GM12875 (cell line): ENCODE data around the gene DMPK.
A peak's percentile ranks its signal among the peaks of the same experiment; 100 is the strongest.

Experiments used
- H3K4me3 ChIP-seq: one replicate; pipeline ENCODE4 v1.5.1; 2011; ENCODE audit warnings: low read depth, low read length, control low read depth
- TF ChIP-seq, protein P1 (sequence below): IDR thresholded peaks from 2 replicates; pipeline ENCODE4 v1.5.1; 2011; ENCODE audit warnings: low read depth, mild to moderate bottlenecking, control low read depth, inconsistent platforms, low read length, moderate library complexity, borderline replicate concordance; ENCODE audit not compliant: insufficient read depth

The DMPK gene

DNA sequence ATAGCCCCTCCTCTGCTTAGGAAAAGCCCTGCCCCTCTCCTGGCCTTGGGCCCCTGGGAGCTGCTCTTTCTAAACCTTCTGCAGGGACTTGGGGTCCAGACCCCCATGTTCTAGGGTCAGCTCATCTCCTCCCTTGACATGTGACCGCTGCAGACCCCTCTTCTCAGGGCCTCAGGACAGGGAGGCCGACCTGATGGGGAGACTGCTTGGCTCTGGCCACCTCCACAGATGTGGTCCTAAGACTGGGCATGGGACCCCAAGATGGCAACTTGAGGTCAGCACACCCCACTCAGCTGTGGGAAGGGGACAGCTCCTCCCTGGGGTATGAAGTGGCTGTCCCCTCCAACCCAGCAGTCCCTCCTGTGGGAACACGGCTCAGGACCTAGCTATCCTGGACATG, 9.4 kb downstream of the DMPK start:
- H3K4me3 ChIP-seq = no peak overlapping the region
- TF ChIP-seq, protein P1, sequence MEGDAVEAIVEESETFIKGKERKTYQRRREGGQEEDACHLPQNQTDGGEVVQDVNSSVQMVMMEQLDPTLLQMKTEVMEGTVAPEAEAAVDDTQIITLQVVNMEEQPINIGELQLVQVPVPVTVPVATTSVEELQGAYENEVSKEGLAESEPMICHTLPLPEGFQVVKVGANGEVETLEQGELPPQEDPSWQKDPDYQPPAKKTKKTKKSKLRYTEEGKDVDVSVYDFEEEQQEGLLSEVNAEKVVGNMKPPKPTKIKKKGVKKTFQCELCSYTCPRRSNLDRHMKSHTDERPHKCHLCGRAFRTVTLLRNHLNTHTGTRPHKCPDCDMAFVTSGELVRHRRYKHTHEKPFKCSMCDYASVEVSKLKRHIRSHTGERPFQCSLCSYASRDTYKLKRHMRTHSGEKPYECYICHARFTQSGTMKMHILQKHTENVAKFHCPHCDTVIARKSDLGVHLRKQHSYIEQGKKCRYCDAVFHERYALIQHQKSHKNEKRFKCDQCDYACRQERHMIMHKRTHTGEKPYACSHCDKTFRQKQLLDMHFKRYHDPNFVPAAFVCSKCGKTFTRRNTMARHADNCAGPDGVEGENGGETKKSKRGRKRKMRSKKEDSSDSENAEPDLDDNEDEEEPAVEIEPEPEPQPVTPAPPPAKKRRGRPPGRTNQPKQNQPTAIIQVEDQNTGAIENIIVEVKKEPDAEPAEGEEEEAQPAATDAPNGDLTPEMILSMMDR = no peak

DNA sequence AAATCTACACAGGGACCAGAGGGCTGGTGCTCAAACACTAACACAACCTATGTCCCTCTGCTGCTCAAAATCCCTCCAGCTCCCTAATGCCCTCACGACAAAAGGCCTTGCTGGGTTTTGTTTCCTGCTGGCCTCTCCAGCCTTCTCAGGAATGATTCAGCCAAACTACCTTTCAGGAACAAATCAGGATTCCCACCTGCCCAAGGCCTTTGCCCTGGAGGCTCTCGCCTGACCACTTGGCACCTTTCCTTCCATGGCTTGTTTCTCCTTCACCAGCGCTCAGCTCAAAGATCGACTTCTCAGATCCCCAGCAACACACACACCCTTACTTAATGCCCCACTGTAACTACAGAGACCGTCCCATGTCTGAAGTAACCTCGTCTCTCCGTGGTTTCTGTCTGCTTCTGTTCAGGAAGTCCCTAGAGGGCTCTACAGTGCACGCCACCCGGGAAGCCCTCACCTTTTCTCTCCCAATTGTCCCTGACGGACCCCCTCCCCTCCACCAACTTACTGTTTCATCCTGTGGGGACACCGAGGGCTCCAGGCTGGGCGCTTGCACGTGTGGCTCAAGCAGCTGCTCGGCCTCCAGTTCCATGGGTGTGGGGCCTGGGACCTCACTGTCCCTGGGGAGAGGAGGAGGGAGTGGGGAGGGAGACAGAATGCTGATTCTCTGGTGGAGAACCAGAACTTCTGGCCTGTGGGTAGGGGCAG, 10.0 kb downstream of the DMPK start:
- TF ChIP-seq, protein P1 = no peak

DNA sequence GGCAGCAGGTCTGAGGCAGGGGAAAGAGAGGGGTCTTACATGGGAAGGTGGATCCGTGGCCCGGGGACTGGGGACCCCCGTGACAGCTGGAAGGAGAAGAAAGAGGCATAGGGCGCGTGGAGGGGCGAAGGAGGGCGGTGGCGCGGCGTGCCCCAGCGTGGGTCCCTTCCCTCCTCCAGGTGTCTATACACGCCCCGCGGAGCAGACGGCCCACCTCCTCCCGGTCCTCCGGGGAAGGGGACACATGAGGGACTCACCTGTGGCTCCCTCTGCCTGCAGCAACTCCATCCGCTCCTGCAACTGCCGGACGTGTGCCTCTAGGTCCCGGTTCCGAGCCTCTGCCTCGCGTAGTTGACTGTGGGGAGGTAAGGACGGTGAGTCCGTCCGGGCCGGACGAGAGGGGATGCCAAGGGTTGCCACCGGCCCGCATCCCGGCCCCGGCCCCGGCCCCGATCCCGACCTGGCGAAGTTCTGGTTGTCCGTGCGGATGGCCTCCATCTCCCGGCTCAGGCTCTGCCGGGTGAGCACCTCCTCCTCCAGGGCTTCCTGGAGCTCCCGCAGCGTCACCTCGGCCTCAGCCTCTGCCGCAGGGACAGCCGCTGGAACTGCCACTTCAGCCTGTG, 10.9 kb downstream of the DMPK start:
- H3K4me3 ChIP-seq = no peak overlapping the region
- TF ChIP-seq, protein P1 = no peak

More for the DNA sequence above, 10.0 kb downstream of the DMPK start:
- no peak overlapping the region for H3K4me3 ChIP-seq

DNA sequence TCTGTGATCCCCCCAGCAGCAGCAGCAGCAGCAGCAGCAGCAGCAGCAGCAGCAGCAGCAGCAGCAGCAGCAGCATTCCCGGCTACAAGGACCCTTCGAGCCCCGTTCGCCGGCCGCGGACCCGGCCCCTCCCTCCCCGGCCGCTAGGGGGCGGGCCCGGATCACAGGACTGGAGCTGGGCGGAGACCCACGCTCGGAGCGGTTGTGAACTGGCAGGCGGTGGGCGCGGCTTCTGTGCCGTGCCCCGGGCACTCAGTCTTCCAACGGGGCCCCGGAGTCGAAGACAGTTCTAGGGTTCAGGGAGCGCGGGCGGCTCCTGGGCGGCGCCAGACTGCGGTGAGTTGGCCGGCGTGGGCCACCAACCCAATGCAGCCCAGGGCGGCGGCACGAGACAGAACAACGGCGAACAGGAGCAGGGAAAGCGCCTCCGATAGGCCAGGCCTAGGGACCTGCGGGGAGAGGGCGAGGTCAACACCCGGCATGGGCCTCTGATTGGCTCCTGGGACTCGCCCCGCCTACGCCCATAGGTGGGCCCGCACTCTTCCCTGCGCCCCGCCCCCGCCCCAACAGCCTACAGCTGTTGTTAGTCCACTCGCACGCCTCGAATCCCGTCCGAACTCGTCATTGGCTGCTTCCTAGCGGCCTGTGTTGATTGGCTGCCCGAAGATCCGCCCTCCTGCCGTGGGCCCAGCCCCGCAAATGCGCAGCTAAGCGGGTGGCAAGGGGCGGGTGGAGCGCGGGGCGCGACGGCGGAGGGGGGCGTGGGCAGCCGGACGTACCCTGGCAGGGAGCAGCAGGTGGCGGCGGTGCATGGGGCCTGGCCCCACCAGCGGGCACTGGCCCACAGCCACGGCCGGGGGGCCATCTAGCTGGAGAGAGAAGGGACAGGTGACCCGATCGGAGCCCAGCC, 11.8 kb downstream of the DMPK start:
- peak overlapping the region; percentile 52 for H3K4me3 ChIP-seq
- TF ChIP-seq, protein P1 = peak; percentile 89

DNA sequence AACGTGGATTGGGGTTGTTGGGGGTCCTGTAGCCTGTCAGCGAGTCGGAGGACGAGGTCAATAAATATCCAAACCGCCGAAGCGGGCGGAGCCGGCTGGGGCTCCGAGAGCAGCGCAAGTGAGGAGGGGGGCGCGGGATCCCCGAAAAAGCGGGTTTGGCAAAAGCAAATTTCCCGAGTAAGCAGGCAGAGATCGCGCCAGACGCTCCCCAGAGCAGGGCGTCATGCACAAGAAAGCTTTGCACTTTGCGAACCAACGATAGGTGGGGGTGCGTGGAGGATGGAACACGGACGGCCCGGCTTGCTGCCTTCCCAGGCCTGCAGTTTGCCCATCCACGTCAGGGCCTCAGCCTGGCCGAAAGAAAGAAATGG, 12.5 kb downstream of the DMPK start:
- TF ChIP-seq, protein P1 = no peak

DNA sequence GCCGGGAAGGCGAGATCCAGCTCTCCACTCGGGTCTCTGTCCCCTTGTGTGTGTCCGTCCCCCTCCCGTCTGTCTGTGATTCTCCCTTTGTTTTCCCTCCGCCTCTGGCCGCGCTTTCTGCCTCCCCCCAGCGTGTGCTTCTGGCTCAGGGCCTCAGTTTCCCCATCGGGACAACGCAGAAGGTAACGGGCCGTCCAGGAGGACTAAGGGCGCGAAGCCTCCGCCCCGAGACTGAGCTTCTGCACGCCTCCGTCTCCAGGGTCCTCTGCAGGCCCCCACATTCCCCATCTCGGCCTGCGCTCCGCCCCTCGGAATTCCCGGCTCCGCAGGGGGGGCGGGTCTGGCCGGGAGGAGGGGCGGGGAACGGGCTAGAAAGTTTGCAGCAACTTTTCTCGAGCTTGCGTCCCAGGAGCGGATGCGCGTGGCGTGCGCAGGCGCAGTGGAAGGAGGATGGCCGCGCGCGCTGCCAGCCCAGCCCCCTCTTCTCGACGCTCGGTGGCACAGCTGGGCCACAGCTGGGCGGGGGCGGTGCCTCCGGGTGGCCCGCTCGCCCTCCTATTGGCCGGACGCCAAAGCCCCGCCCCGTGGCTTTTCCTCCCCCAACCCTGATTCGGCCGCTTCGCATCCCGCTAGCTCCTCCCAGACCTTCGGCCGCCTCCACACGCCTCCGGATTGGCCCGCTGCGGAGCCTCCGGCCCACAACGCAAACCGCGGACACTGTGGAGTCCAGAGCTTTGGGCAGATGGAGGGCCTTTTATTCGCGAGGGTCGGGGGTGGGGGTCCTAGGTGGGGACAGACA, 13.1 kb downstream of the DMPK start, which contains the start of gene SIX5:
SIX5 (minus strand) TSS at position 269 of the 799 bp plus-strand sequence. CDS start 408 bp downstream, outside the sequence.
- peak within 1 kb of the TSS; percentile 75 for H3K4me3 ChIP-seq
- TF ChIP-seq, protein P1 = no peak

More for the DNA sequence above, 12.5 kb downstream of the DMPK start:
- peak overlapping the region; percentile 44 for H3K4me3 ChIP-seq
